Omental fat pad (tissue), 4 donors: ENCODE results near the gene HSPA1A. TPM values are rescaled to one million over a fixed set of nuclear protein-coding genes. Genes with fewer than 3 reads are reported as not detected.
"Not testable (repeated sequence)": the region's sequence is repeated elsewhere in the genome, so short reads cannot be mapped to it uniquely, and the experiment has no call there.

ENCODE experiments used
- ATAC-seq: fragments of 150-250 bp; one replicate; pipeline ENCODE4 v1.9.1; 2016; ENCODE audit warnings: mild to moderate bottlenecking, moderate library complexity; ENCODE audit not compliant: low FRiP score
- DNase-seq: peaks from one replicate; pipeline ENCODE4 v3.0.0-alpha.2; 2019; ENCODE audit warnings: low spot score
- total RNA-seq, 4 donors: library from RNA; depleted of rRNA; stranded (reverse); fragments of >200 nt; gene quantifications; one replicate each; pipeline ENCODE4 v1.1.0, GENCODE V29; 2016
- TF ChIP-seq, protein P1 (sequence below), 3 donors: fragments of 450-650 bp; IDR thresholded peaks; one replicate each; pipeline ENCODE4 v1.5.1; 2016 to 2017; ENCODE audit warnings: antibody characterized with exemption in 3 of 3, mild to moderate bottlenecking in 3 of 3, moderate library complexity in 2 of 3

HSPA1A gene
- total RNA-seq, 4 donors from 2014 or later = 155 to 1,684 (median 309) TPM

DNA sequence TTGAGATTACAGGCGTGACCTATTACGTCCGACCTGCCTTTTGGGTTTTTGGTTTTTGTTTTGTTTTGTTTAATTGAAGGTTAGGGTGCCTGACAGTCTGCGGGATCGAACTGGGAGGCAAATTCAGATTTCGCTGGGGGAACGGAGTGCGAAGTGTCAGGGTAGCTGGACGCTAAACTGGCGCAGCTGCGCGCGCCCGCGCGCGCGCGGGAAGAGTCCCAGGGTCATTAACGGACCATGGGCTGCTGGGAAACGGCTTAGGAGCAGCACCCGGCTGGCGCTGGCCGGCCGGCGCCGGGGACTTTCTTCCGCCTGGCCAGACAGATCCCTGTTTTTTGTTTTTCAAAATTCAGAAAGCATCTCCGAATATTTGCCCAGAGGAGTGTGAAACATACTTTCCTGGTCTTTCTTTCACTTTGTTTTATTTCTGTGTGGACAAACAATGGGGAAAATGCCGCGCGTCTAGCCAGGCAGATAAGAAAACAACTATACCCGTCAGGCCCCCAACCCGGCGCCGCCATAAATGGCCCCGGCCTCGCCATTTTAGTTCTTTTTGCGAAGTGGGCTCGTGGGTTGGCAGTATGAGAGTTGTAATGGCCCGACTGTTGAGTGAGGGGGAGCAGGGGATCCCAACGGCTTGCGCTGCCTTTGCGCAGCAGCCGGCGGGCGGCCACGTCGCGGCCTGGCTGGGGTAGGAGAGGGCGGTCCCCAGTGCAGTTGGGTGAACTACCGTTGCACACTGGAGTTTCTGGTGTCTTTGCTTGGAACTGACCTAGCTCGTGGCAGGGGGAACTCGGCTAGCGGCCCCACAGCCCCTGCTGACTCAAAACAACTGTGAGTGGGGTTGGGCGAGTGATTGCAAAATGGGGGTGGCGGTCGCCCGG lies 19.3 kb downstream of the HSPA1A start:
- peak; percentile 59 for ATAC-seq
- TF ChIP-seq, protein P1, sequence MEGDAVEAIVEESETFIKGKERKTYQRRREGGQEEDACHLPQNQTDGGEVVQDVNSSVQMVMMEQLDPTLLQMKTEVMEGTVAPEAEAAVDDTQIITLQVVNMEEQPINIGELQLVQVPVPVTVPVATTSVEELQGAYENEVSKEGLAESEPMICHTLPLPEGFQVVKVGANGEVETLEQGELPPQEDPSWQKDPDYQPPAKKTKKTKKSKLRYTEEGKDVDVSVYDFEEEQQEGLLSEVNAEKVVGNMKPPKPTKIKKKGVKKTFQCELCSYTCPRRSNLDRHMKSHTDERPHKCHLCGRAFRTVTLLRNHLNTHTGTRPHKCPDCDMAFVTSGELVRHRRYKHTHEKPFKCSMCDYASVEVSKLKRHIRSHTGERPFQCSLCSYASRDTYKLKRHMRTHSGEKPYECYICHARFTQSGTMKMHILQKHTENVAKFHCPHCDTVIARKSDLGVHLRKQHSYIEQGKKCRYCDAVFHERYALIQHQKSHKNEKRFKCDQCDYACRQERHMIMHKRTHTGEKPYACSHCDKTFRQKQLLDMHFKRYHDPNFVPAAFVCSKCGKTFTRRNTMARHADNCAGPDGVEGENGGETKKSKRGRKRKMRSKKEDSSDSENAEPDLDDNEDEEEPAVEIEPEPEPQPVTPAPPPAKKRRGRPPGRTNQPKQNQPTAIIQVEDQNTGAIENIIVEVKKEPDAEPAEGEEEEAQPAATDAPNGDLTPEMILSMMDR (IDR thresholded peaks at IDR 0.05) = no peak
- DNase-seq = no peak

DNA sequence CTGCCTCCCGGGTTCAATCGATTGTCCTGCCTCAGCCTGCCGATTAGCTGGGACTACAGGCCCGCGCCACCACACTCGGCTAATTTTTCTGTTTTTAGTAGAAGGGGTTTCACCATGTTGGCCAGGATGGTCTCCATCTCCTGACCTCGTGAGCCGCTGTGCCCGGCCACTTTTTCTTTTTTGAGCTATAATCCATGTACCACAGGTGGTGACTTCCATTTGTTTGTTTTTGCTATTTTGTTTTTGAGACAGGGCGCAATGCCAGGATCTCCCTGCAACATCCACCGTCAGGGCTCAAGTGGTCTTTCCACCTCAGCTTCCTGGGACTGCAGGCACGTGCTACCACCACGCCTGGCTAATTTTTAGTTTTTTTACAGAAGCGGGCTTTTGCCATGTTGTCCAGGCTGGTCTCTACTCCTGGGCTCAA lies 20.7 kb downstream of the HSPA1A start:
- no peak for ATAC-seq
- TF ChIP-seq, protein P1 (IDR thresholded peaks at IDR 0.05) = no peak
- no peak for DNase-seq

DNA sequence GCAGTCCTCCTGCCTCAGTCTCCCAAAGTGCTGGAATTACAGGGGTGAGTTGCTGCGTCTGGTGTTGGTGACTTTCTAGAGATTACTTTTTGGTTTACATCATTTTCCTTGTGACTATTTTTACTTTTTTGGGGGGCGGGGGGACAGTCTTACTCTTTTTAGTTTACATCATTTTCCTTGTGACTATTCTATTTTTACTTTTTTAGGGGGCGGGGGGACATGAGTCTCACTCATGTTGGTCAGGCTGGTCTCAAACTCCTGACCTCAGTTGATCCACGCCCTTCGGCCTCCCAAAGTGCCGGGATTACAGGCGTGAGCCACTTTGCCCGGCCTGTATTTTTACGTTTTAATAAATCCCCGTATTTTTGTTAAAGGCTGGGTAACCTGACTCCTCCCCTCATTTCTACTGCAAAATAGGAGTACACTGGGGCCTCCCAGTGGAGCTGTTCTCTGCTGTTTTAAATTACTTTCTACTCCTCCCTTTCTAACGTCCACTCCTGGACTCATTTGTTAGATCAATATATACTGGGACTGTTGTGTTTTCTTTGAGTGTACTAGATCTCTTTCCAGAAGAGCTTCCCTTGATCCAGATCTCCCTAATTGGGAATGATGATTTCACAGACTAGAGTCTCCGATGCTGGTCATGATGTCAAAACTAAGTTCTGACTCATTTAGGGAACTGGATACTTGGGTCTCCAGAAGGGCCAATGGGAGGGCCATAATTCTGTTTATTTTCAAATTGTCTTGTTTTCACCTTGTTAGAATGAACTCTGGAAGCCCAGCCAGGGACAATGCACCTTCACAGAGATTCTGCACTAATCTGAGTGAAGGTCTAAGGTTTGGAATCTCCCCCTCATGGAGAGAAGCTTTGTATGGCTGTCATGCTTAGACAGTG lies 21.4 kb downstream of the HSPA1A start:
- TF ChIP-seq, protein P1 (IDR thresholded peaks at IDR 0.05) = no peak
- ATAC-seq (no peak), DNase-seq (no peak)

DNA sequence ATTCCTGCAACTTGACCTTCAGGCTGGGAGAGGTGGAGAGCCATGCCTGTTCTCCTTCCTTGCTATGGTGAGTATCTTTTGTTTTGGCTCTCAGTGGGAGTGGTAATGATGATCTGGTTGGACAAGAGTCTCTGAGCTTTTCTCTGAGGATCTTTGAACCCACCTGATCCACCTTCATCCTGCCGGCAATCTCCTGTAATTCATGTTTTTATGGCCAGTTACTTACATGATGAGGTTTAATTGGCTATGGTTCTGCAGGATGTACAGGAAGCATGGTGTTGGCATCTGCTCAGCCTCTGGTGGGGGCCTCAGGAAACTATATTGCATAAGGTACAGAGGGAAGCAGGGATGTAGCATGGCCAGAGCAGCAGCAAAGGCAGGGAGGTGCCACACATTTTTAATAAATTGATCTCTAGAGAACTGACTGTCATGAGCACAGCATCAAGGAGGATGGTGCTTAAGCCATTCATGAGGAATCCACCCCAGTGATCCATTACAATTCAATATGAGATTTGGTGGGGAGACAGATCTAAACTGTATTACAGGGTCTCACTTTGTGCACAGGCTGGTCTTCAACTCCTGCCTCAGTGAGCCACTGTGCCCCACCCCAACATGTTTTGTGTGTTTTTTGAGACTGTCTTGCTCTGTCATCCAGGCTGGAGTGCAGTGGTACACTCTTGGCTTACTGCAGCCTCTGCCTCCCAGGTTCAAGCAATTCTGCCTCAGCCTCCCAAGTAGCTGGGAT lies 22.2 kb downstream of the HSPA1A start:
- no peak for ATAC-seq
- TF ChIP-seq, protein P1 (IDR thresholded peaks at IDR 0.05) = no peak
- DNase-seq = no peak

DNA sequence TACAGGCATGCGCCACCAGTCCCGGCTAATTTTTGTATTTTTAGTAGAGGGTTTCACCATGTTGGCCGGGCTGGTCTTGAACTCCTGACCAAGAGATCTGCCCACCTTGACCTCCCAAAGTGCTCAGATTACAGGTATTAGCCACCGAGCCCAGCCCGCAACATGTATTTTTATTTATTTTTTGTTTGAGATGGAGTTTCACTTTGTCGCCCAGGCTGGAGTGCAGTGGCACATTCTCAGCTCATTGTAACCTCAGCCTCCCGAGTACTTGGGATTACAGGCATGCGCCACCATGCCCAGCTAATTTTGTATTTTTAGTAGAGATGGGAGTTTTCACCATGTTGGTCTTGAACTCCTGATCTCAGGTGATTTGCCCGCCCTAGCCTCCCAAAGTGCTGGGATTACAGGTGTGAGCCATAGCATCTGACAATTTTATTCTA lies 22.8 kb downstream of the HSPA1A start:
- not testable (repeated sequence) for DNase-seq, ATAC-seq

DNA sequence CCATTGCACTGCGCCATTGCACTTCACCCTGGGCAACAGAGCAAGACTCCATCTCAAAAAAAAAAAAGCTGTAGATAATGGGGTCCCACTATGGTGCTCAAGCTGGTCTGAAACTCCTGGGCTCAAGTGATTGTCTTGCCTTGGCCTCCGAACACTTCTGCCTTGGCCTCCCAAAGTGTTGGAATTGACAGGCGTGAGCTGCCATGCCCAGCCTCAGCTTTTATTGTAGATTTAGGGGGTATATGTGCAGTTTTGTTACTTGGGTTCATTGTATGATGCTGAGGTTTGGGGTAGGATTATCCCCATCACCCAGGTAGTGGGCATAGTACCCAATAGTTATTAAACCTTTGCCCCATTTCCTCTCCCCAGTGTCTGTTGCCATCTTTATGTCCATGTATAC lies 23.6 kb downstream of the HSPA1A start:
- TF ChIP-seq, protein P1 (IDR thresholded peaks at IDR 0.05) = no peak
- ATAC-seq (no peak), DNase-seq (no peak)

DNA sequence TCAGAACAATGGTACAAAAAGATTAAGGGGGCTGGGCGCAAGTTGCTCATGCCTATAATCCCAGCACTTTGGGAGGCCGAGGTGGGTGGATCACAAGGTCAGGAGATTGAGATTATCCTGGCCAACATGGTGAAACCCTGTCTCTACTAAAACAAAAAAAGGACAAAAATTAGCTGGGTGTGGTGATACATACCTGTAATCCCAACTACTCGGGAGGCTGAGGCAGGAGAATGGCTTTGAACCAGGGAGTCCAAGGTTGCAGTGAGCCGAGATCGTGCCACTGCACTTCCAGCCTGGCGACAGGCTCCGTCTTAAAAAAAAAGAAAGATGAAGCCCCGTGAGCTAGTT lies 24.4 kb downstream of the HSPA1A start:
- DNase-seq, ATAC-seq: not testable (repeated sequence)
